Astrocyte (in vitro differentiated cells and primary cell): ENCODE data around the gene RHEBL1. TPM values are rescaled to one million over a fixed set of nuclear protein-coding genes. Genes with fewer than 3 reads are reported as not detected.

ENCODE experiments used
- DNase-seq: peaks from one replicate; pipeline ENCODE4 v3.0.0-alpha.2; 2010; ENCODE audit warnings: low read depth
- FAIRE-seq: peaks from 2 replicates; lab custom pipeline; 2011; peaks lifted over from hg19 to GRCh38; lab: Jason Lieb, UNC
- H2AFZ ChIP-seq: 2 replicates; pipeline ENCODE4 v1.6.0; 2012; ENCODE audit warnings: low read depth, low read length, inconsistent platforms
- H3K27ac ChIP-seq: 2 replicates; pipeline ENCODE4 v1.5.1; 2011; ENCODE audit warnings: low read depth, low read length, inconsistent platforms
- H3K27me3 ChIP-seq: 2 replicates; pipeline ENCODE4 v1.6.0; 2011; ENCODE audit warnings: low read length, inconsistent platforms; ENCODE audit not compliant: insufficient read depth
- H3K36me3 ChIP-seq: 2 replicates; pipeline ENCODE4 v1.5.1; 2011; ENCODE audit warnings: low read length, inconsistent platforms; ENCODE audit not compliant: insufficient read depth
- H3K4me1 ChIP-seq: 2 replicates; pipeline ENCODE4 v1.5.1; 2011; ENCODE audit warnings: low read length, inconsistent platforms; ENCODE audit not compliant: insufficient read depth
- H3K4me2 ChIP-seq: 2 replicates; pipeline ENCODE4 v1.6.0; 2012; ENCODE audit warnings: low read length, inconsistent platforms
- H3K4me3 ChIP-seq: 2 replicates; pipeline ENCODE4 v1.5.1; 2011; ENCODE audit warnings: low read depth, mild to moderate bottlenecking, low read length, inconsistent platforms; ENCODE audit not compliant: insufficient read depth
- H3K79me2 ChIP-seq: 2 replicates; pipeline ENCODE4 v1.6.0; 2012; ENCODE audit warnings: mild to moderate bottlenecking, low read length, inconsistent platforms; ENCODE audit not compliant: insufficient read depth
- H3K9ac ChIP-seq: 2 replicates; pipeline ENCODE4 v1.6.0; 2012; ENCODE audit warnings: mild to moderate bottlenecking, low read length, inconsistent platforms
- H3K9me3 ChIP-seq: 2 replicates; pipeline ENCODE4 v1.5.1; 2012; ENCODE audit warnings: low read depth, mild to moderate bottlenecking, low read length, inconsistent platforms; ENCODE audit not compliant: insufficient read depth
- H4K20me1 ChIP-seq: 2 replicates; pipeline ENCODE4 v1.6.0; 2012; ENCODE audit warnings: low read length, inconsistent platforms; ENCODE audit not compliant: insufficient read depth
- H3K27ac Mint-ChIP-seq: one replicate; pipeline ENCODE4 v1.8.0; 2021; ENCODE audit warnings: mild to moderate bottlenecking, mixed read lengths; ENCODE audit not compliant: unreplicated experiment
- H3K27me3 Mint-ChIP-seq: one replicate; pipeline ENCODE4 v1.8.0; 2021; ENCODE audit warnings: low read depth, mixed read lengths; ENCODE audit not compliant: unreplicated experiment
- H3K36me3 Mint-ChIP-seq: one replicate; pipeline ENCODE4 v1.8.0; 2021; ENCODE audit warnings: low read depth, mixed read lengths; ENCODE audit not compliant: unreplicated experiment
- H3K4me1 Mint-ChIP-seq: one replicate; pipeline ENCODE4 v1.8.0; 2021; ENCODE audit warnings: low read depth, mixed read lengths; ENCODE audit not compliant: unreplicated experiment
- H3K4me3 Mint-ChIP-seq: one replicate; pipeline ENCODE4 v1.8.0; 2021; ENCODE audit warnings: mild to moderate bottlenecking, moderate library complexity, mixed read lengths; ENCODE audit not compliant: unreplicated experiment
- H3K9me3 Mint-ChIP-seq: one replicate; pipeline ENCODE4 v1.8.0; 2021; ENCODE audit warnings: mild to moderate bottlenecking, mixed read lengths; ENCODE audit not compliant: unreplicated experiment
- CTCF ChIP-seq: IDR thresholded peaks from 2 replicates; pipeline ENCODE4 v1.5.1; 2011; ENCODE audit warnings: low read depth, mild to moderate bottlenecking, inconsistent platforms, low read length, moderate library complexity; ENCODE audit not compliant: insufficient read depth
- EZH2 ChIP-seq: IDR thresholded peaks from 2 replicates; pipeline ENCODE4 v1.6.1; 2012; ENCODE audit warnings: mild to moderate bottlenecking, low read length, inconsistent platforms; ENCODE audit not compliant: insufficient read depth
- total RNA-seq: library from RNA; stranded (reverse); gene quantifications from 2 replicates; pipeline ENCODE4 v1.2.1, GENCODE V29; 2021

Gene RHEBL1
- total RNA-seq, 1 donor from 2014 or later = 1.3 TPM

- no peak overlapping the region for H2AFZ ChIP-seq
- H3K27ac ChIP-seq = peak overlapping the region; percentile 98
- no peak for TF ChIP-seq EZH2
- no peak for TF ChIP-seq CTCF
Measured at GRCh38 chr12:49058366-49059044, 11.3 kb downstream of the RHEBL1 start.

GRCh38 chr12:49057888-49058287, 11.9 kb downstream of the RHEBL1 start:
- Histone ChIP-seq H3K79me2 (peaks cover 85% of the 10 kb centered on the region), H3K4me1 (peaks cover 41% of the 10 kb centered on the region), H3K4me2 (peak overlapping the region; percentile 99), H3K9ac (peak overlapping the region; percentile 97), H2AFZ (no peak overlapping the region), H3K4me3 (peak overlapping the region; percentile 92), H3K27ac (no peak overlapping the region), H3K9me3 (no peaks in the 10 kb centered on the region), H3K36me3 (peaks cover 23% of the 10 kb centered on the region), H3K27me3 (no peaks in the 10 kb centered on the region), H4K20me1 (peaks cover 68% of the 10 kb centered on the region)
- Mint-ChIP-seq H3K27me3 (no peaks in the 10 kb centered on the region), H3K9me3 (no peaks in the 10 kb centered on the region), H3K4me1 (peaks cover 33% of the 10 kb centered on the region), H3K36me3 (peaks cover 14% of the 10 kb centered on the region), H3K27ac (peak overlapping the region; percentile 55), H3K4me3 (peak overlapping the region; percentile 98)
- TF ChIP-seq EZH2 (no peak), CTCF (no peak)
- DNase-seq (no peak), FAIRE-seq (no peak)

More at GRCh38 chr12:49058366-49059044, 11.3 kb downstream of the RHEBL1 start:
- peak overlapping the region; percentile 92 for H3K4me3 ChIP-seq
- H3K27me3 Mint-ChIP-seq = no peaks in the 10 kb centered on the region
- peaks cover 33% of the 10 kb centered on the region for H3K4me1 Mint-ChIP-seq
- H3K9me3 ChIP-seq = no peaks in the 10 kb centered on the region
- FAIRE-seq (no peak), DNase-seq (no peak)
- H3K9ac ChIP-seq = peak overlapping the region; percentile 97
- peaks cover 62% of the 10 kb centered on the region for H4K20me1 ChIP-seq
- H3K4me2 ChIP-seq = peak overlapping the region; percentile 99
- H3K27ac Mint-ChIP-seq = peak overlapping the region; percentile 94
- H3K79me2 ChIP-seq = peaks cover 79% of the 10 kb centered on the region
- no peaks in the 10 kb centered on the region for H3K27me3 ChIP-seq
- H3K4me1 ChIP-seq = peaks cover 41% of the 10 kb centered on the region
- peaks cover 17% of the 10 kb centered on the region for H3K36me3 ChIP-seq
- H3K36me3 Mint-ChIP-seq = peaks cover 14% of the 10 kb centered on the region
- H3K4me3 Mint-ChIP-seq = peak overlapping the region; percentile 98
- no peaks in the 10 kb centered on the region for H3K9me3 Mint-ChIP-seq
